Measurements from ENCODE around the gene PPIP5K1. TPM values are rescaled to one million over a fixed set of nuclear protein-coding genes. Genes with fewer than 3 reads are reported as not detected.
"Not testable (repeated sequence)": the region's sequence is repeated elsewhere in the genome, so short reads cannot be mapped to it uniquely, and the experiment has no call there.

The PPIP5K1 gene
- total RNA-seq, 1 experiment from 2014 or later: 16.9 TPM

GRCh38 chr15:43545426-43545825 lies 44.6 kb downstream of the PPIP5K1 start:
- no peak for DNase-seq (ENCODE audit: low read depth)

- no peak for DNase-seq (ENCODE audit: low read depth)
These were observed 45.7 kb downstream of the PPIP5K1 start for GRCh38 chr15:43544266-43544665.

GRCh38 chr15:43541785-43542184 lies 48.2 kb downstream of the PPIP5K1 start:
- DNase-seq (ENCODE audit: low read depth): no peak

- no peak for DNase-seq (ENCODE audit: low read depth)
These were observed 51.9 kb downstream of the PPIP5K1 start for GRCh38 chr15:43538091-43538490.

GRCh38 chr15:43534897-43535296 lies 55.1 kb downstream of the PPIP5K1 start:
- no peak for DNase-seq (ENCODE audit: low read depth)

- not testable (repeated sequence) for DNase-seq (ENCODE audit: low read depth)
These were observed 57.2 kb downstream of the PPIP5K1 start for GRCh38 chr15:43532826-43533225.

GRCh38 chr15:43531018-43531670 lies 58.9 kb downstream of the PPIP5K1 start:
- no peak for DNase-seq (ENCODE audit: low read depth)

- DNase-seq (ENCODE audit: low read depth): no peak
These were observed 60.2 kb downstream of the PPIP5K1 start for GRCh38 chr15:43529587-43530345.

- no peak for DNase-seq (ENCODE audit: low read depth)
These were observed 60.9 kb downstream of the PPIP5K1 start for GRCh38 chr15:43529141-43529540.

- no peak for DNase-seq (ENCODE audit: low read depth)
These were observed 61.4 kb downstream of the PPIP5K1 start for GRCh38 chr15:43528542-43529007.

- DNase-seq (ENCODE audit: low read depth): no peak
These were observed 62.0 kb downstream of the PPIP5K1 start for GRCh38 chr15:43527802-43528541.

- DNase-seq (ENCODE audit: low read depth): no peak
These were observed 62.8 kb downstream of the PPIP5K1 start for GRCh38 chr15:43527016-43527801.

- no peak for DNase-seq (ENCODE audit: low read depth)
These were observed 63.6 kb downstream of the PPIP5K1 start for GRCh38 chr15:43526261-43526930.

- no peak for DNase-seq (ENCODE audit: low read depth)
These were observed 64.9 kb downstream of the PPIP5K1 start for GRCh38 chr15:43525131-43525530.

GRCh38 chr15:43524254-43524845 lies 65.7 kb downstream of the PPIP5K1 start:
- DNase-seq (ENCODE audit: low read depth): no peak

- no peak for DNase-seq (ENCODE audit: low read depth)
These were observed 66.4 kb downstream of the PPIP5K1 start for GRCh38 chr15:43523646-43524045.

- no peak for DNase-seq (ENCODE audit: low read depth)
These were observed 67.8 kb downstream of the PPIP5K1 start for GRCh38 chr15:43522247-43522646.

GRCh38 chr15:43521419-43521818 lies 68.6 kb downstream of the PPIP5K1 start:
- no peak for DNase-seq (ENCODE audit: low read depth)

GRCh38 chr15:43520138-43520537 lies 69.9 kb downstream of the PPIP5K1 start:
- no peak for DNase-seq (ENCODE audit: low read depth)

- DNase-seq (ENCODE audit: low read depth): no peak
These were observed 70.8 kb downstream of the PPIP5K1 start for GRCh38 chr15:43519196-43519595.
